Upper lobe of right lung (tissue), 1 donor: Measurements from ENCODE around the gene CRYGS. TPM values are rescaled to one million over a fixed set of nuclear protein-coding genes. Genes with fewer than 3 reads are reported as not detected.

Experiments
- ATAC-seq: fragments of 200-7000 bp; cut with Tn5 transposase; one replicate; pipeline ENCODE4 v1.9.1; 2020; ENCODE audit warnings: mild to moderate bottlenecking, moderate library complexity
- DNase-seq: peaks from one replicate; pipeline ENCODE4 v3.0.0-alpha.2; 2020
- H3K27ac ChIP-seq: fragments of 200-600 bp; one replicate; pipeline ENCODE4 v1.8.0; 2022
- H3K27me3 ChIP-seq: fragments of 200-600 bp; one replicate; pipeline ENCODE4 v1.8.0; 2022; ENCODE audit warnings: mild to moderate bottlenecking
- H3K36me3 ChIP-seq: fragments of 200-600 bp; one replicate; pipeline ENCODE4 v1.8.0; 2022
- H3K4me1 ChIP-seq: fragments of 200-600 bp; one replicate; pipeline ENCODE4 v1.8.0; 2022
- H3K4me3 ChIP-seq: fragments of 200-600 bp; one replicate; pipeline ENCODE4 v1.8.0; 2022; ENCODE audit warnings: mild to moderate bottlenecking
- H3K9me3 ChIP-seq: fragments of 200-600 bp; one replicate; pipeline ENCODE4 v1.8.0; 2022
- intact Hi-C: fragments of 100-400 bp; cut with DNase I; formaldehyde crosslinking; loops from one replicate; pipeline ENCODE4 v1.11.0; 2022
- total RNA-seq: library from RNA; stranded (reverse); fragmentation: NEBNext Ultra II Directional; extraction: Animal tissue kit (Norgen Biotek cat#: 25700); gene quantifications from one replicate; pipeline ENCODE4 v1.2.1, GENCODE V29; 2021
- TF ChIP-seq, protein P1 (sequence below): fragments of 200-600 bp; IDR thresholded peaks from one replicate; pipeline ENCODE4 v1.8.0; 2022; ENCODE audit warnings: antibody characterized with exemption
- donor health status: DM: no; HTN: yes; CAD: no; lungs with severe emphysema.

Gene CRYGS
- total RNA-seq, 1 donor from 2014 or later: 3.8 TPM

DNA sequence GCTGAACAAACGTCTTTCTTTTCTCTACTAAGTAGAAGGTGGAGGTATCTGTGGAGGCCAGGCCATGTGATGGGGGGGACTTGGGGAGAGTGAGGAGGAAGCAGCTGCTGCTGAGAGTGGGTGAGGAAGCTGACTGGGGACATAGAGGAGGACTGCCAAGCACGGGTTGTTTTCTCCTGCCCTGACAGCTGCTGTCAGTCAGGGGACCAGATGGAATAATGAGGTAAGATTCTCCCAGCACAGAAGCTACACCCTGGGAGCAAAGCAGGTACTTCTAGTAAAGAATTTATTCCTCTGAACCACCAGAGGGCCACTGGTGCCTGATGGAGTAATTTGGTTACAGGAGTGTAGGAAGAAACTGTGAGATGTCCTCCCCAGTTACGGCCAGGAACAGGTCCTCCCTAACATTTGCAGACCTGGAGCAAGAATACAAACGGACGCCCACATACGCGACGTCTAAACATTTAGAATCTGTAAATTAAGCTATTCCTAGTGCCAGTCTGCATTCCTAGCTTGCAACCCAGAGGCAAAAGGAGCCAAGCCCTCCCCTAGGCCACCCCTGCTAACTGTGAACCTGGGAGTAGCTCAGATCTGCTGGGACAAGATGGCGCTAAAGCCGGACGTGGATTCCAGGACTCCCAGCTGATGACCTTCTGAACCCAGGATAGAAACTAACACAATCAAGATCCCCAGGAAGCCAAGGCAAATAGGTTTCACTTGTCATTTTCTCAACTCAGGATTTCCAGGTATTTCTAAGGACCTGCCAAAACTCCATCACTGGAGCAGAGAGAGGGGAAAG, 14.8 kb downstream of the CRYGS start:
- intact Hi-C loops: no loop called here
- no peak for DNase-seq

DNA sequence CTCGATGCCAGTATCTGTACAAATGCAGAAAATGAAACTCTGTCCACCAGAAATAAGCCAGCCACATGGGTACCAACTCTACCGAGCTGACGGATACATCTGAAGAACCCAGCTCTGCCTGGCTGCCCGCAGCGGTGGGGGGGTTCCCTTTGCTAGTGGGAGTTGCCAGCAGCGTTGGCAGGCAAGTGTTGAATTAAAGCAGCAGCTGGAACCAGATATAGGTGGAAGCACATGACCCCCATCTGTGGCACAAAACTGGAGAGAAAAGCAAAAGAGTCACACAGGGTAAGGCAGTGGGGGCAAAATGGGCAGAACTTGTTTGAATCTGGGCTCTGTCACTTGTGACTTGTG, 17.9 kb downstream of the CRYGS start:
- no peak for ATAC-seq
- DNase-seq: no peak
- TF ChIP-seq, protein P1, sequence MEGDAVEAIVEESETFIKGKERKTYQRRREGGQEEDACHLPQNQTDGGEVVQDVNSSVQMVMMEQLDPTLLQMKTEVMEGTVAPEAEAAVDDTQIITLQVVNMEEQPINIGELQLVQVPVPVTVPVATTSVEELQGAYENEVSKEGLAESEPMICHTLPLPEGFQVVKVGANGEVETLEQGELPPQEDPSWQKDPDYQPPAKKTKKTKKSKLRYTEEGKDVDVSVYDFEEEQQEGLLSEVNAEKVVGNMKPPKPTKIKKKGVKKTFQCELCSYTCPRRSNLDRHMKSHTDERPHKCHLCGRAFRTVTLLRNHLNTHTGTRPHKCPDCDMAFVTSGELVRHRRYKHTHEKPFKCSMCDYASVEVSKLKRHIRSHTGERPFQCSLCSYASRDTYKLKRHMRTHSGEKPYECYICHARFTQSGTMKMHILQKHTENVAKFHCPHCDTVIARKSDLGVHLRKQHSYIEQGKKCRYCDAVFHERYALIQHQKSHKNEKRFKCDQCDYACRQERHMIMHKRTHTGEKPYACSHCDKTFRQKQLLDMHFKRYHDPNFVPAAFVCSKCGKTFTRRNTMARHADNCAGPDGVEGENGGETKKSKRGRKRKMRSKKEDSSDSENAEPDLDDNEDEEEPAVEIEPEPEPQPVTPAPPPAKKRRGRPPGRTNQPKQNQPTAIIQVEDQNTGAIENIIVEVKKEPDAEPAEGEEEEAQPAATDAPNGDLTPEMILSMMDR: no peak
- Histone ChIP-seq H3K27me3 (no peaks in the 10 kb centered on the region), H3K36me3 (no peaks in the 10 kb centered on the region), H3K4me1 (no peaks in the 10 kb centered on the region), H3K4me3 (no peak overlapping the region), H3K9me3 (no peaks in the 10 kb centered on the region), H3K27ac (no peak overlapping the region)
- intact Hi-C loops: no loop called here

More for the DNA sequence above, 14.8 kb downstream of the CRYGS start:
- Histone ChIP-seq H3K36me3 (no peaks in the 10 kb centered on the region), H3K27ac (no peak overlapping the region), H3K9me3 (no peaks in the 10 kb centered on the region), H3K4me1 (no peaks in the 10 kb centered on the region), H3K27me3 (no peaks in the 10 kb centered on the region), H3K4me3 (no peak overlapping the region)
- TF ChIP-seq, protein P1: no peak
- no peak for ATAC-seq

DNA sequence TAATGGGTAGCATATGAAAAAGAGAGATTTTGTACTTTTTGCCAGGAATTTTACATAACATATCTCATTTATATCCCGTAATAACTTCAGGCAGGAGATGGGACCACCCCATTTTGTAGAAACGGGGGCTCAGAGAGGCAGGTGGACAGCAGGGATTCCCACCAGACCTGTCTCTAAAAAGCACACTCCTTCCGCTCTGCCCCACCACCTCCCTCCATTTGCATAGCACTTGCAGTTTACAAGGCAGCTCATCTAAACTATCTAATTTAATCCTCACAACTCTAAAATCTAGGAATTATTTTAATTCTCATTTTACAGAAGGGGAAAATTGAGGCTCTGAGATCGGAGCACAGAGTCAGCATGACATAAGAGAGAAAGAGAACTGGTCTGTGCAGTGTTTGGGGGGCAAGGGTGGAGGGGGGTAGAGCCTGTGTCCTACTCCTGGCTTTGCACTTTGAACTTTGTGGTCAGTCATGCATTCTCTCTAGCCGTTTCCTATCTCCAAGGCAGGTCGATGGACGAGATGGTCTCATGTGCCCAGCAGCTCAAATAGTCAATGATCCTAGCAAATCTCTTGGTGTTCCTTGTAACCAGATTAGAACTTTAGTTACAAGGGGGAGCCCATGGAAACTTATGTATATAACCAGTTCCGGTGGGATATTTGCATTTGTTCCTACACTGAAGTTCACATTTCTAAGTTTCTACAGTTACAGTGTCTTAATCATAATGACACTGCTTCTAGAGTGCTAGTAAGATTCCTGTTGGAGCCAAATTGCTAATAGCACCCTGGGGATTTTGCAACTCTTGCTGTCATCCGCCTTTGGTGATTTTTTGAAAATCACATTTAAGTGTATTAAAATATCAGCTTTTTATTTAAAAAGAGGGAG, 18.6 kb downstream of the CRYGS start:
- no peaks in the 10 kb centered on the region for H3K4me1 ChIP-seq
- ATAC-seq (no peak), DNase-seq (no peak)
- H3K36me3 ChIP-seq: no peaks in the 10 kb centered on the region
- intact Hi-C loops: no loop called here
- no peaks in the 10 kb centered on the region for H3K27me3 ChIP-seq
- H3K9me3 ChIP-seq: no peaks in the 10 kb centered on the region
- H3K4me3 ChIP-seq: no peak overlapping the region
- no peak overlapping the region for H3K27ac ChIP-seq
- TF ChIP-seq, protein P1: no peak

DNA sequence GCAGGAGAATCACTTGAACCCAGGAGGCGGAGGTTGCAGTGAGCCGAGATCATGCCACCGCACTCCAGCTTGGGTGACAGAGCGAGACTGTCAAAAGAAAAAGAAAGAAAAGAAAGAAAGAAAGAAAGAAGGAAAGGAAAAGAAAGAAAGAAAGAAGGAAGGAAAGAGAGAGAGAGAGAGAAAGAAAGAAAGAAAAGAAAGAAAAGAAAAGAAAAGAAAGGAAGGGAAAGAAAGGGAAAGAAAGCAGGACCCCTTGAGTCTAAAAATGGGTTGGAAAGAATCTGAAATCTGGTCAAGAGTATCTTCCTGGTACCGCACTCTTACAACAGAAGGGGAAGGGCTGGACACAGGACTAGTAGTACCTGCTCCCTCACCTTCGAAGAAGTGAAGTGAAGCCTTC, 19.6 kb downstream of the CRYGS start:
- H3K4me3 ChIP-seq: no peak overlapping the region
- no peaks in the 10 kb centered on the region for H3K9me3 ChIP-seq
- H3K27ac ChIP-seq: no peak overlapping the region
- H3K36me3 ChIP-seq: no peaks in the 10 kb centered on the region
- ATAC-seq (no peak), DNase-seq (no peak)
- intact Hi-C loops: no loop called here
- H3K27me3 ChIP-seq: no peaks in the 10 kb centered on the region
- TF ChIP-seq, protein P1: no peak
- H3K4me1 ChIP-seq: no peaks in the 10 kb centered on the region

DNA sequence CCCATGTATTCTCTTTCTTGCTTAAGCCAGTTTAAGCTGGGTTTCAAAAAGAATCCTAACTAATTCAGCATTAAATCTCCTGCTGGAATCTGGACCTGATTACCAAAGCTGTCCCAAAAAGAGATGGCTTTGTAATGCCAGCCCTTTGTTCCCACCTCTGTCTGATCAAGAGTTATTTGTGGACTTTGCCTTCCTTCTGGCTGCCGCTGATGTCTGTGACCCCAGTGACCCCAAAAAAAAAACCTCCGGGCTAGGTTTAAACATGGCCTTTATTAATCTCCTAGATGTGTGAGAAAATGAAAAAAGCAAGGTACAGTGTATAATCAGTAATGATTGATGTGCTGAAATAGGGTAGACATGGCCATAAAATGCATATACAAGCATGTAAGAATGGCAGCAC, 20.7 kb downstream of the CRYGS start:
- ATAC-seq: no peak
- intact Hi-C loops: no loop called here
- TF ChIP-seq, protein P1: no peak
- Histone ChIP-seq H3K27ac (no peak overlapping the region), H3K4me3 (no peak overlapping the region), H3K36me3 (no peaks in the 10 kb centered on the region), H3K4me1 (no peaks in the 10 kb centered on the region), H3K27me3 (no peaks in the 10 kb centered on the region), H3K9me3 (no peaks in the 10 kb centered on the region)
- DNase-seq: no peak
